Fibroblast of skin of right quadriceps (primary cell): ENCODE data around the gene SRD5A2.

Experiments used
- DNase-seq: peaks from one replicate; pipeline ENCODE4 v3.0.0-alpha.2; 2013

SRD5A2 gene, protein sequence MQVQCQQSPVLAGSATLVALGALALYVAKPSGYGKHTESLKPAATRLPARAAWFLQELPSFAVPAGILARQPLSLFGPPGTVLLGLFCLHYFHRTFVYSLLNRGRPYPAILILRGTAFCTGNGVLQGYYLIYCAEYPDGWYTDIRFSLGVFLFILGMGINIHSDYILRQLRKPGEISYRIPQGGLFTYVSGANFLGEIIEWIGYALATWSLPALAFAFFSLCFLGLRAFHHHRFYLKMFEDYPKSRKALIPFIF

DNA sequence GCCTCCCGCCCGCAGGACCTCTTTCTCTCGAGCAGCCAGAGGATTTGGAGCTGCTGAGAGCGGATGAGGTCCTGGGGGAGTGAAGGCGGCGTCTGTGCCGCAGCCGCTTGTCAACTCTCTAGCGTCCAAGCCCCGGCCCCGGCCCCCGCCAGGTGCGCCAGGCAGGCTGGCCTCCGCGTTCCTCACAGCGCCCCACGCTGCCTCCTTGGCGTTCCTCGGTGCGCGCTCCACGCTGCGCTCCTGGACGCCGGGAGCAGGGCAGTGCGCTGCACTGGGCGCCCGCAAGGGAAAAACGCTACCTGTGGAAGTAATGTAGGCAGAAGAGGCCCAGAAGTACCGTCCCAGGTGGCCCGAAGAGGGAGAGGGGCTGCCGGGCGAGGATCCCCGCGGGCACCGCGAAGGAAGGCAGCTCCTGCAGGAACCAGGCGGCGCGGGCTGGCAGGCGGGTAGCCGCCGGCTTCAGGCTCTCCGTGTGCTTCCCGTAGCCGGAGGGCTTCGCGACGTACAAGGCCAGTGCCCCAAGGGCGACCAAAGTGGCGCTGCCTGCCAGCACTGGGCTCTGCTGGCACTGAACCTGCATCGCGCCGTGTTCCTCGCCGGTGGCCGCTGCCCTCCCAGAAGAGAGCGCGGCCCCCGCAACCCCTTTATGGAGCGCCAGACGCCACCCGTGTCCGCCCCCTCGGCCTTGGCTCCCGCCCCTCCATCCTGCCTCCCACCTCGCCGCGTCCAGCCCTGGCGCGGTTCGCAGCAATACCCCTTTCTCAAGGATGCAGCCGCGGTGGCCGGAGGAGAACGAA, at the start of gene SRD5A2:
SRD5A2 (minus strand) TSS at position 618 of the 797 bp plus-strand sequence; CDS start at position 580, 38 bp downstream.
- DNase-seq, result no peak

DNA sequence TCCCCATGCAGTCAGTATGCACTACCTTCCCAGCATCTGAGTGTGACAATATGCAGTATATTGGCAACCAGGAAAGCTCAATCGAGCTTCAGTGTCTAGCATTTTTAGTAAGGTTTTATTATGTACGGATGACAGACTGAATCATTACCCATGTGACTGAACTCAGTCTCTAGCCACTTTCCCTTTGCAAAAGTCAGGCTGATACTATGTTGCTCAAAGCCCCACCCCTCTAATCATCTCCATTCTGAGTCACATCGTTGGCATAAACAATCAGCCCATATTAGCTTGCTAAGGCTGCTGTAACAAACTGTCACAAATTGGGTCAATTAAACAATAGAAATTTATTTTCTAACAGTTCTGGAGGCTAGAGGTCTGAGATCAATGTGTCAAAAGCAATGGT, 25.8 kb upstream of the SRD5A2 start:
- DNase-seq, result no peak

DNA sequence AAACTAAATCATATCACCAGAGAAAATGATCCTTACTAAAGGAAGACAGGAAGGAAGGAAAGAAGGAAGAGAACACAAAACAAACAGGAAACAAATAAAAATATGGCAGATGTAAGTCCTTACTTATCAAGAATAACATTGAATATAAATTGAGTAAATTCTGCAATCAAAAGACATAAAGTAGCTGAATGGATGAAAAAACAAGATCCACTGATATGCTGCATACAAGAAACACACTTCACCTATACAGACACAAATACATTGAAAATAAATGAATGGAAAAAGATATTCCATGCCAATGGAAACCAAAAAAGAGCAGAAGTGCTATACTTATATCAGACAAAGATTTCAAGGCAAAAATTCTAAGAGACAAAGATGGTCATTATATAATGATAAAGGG, 18.0 kb upstream of the SRD5A2 start:
- no peak for DNase-seq

GRCh38 chr2:31586230-31586629, 5.5 kb upstream of the SRD5A2 start:
- DNase-seq, result no peak

DNA sequence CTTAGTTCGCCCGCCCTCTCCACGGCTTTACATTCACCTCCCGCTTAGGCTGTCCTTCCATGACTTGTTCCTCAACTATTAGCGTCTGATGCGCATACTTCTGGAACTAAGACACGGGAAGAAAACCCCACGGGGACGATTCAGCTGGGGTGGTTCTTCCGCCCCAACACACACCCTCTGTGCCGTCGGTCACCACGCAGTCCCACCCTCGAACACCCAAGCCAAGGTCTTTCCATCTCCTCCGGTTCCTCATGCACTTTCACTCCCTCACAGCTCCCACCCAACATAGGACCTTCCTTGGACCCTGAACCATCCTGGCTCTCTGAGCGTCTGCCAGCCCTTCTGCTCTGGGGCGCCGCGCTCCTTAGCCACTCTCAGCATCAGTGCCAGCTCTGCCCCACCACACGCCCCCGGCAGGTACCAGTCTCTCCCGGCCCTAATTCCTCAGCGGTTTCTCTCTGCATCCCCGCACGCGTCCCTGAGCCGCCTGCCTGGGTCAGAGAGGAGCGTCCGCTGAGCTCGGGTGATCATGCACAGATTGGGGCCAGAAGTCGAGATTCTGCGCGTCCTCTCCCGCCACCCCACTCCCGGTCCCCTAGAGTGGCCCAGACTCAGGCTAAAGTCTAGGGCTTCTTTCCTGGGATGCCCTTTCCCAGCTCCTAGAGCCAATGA, 522 bp upstream of the SRD5A2 start:
- no peak for DNase-seq

DNA sequence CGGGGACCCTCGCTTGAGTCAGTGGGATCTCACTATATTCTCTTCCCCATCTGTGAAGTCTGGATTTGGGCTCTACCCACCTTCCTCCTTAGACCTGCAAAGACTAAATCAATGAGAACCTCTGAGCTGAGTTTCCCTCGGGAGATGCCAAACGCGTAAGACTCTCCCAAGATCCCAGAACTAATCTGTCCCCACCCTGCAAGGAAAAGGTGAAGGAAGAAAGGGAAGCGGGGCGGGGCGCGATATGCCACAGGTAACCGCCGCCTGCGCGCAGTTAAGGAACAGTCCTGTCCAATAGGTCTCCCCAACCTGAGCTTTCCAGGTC, 780 bp downstream of the SRD5A2 start:
- no peak for DNase-seq

- DNase-seq, result no peak
Observed at GRCh38 chr2:31578316-31578715, 2.4 kb downstream of the SRD5A2 start.

DNA sequence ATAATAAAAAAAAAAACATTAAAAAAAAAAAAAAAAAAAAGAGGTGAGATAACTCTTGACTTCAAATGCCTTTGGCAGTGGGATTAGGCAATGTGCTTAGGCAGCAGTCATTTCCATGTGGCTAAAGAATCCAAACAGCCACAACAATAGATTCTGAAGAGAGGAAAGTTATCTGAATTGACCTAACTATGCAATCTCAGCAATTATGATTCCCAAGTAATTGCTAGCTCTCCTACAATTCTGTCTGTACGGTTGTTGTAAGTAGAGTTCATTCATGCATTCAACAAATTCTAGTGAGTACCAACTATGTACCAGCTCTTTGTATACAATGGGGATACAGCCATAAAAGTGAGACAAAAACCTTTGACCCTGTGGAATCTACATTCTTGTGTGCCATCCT, 3.6 kb downstream of the SRD5A2 start:
- no peak for DNase-seq

GRCh38 chr2:31568585-31569201, 12.0 kb downstream of the SRD5A2 start:
- DNase-seq, result no peak

DNA sequence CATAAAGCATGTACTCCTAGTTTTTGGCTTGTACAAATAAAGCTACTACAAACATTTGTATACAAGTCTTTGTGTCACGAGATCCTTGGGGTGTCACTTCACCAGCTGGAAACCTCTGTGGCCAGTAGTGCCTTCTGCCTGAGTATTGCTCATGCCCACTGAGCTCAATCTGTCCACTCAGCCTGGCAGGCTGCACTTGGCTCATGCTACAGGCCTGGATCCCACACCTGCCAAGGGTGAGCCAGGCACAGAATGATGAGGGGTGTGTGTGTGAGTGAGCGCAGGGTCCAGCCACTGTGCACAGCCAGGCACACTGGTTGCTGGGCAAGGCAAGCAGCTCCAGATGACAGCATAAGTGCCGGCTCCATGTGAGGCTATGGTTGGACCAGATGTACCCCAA, 13.1 kb downstream of the SRD5A2 start:
- DNase-seq, result no peak

GRCh38 chr2:31563273-31563839, 17.4 kb downstream of the SRD5A2 start:
- no peak for DNase-seq

DNA sequence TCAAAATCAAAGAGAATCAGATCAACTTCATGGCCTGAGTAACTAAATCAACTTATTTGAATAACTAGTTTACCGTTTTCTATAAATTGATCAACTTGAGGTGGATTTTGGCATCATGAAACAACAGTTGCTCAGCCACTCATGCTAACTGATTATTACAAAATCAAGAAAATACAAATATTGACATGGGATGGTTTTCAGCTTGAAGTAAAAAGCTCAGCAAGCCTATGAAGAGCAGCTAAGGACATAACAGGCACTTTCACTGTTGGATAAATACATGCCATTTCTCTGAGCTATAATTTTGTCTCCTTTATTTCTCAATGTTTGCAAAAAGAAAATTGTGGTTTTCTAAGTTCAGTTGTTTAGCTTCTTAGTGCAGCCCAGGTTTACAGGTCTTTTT, 18.9 kb downstream of the SRD5A2 start:
- no peak for DNase-seq

GRCh38 chr2:31558401-31559295, 22.1 kb downstream of the SRD5A2 start:
- peak; percentile 50 for DNase-seq

DNA sequence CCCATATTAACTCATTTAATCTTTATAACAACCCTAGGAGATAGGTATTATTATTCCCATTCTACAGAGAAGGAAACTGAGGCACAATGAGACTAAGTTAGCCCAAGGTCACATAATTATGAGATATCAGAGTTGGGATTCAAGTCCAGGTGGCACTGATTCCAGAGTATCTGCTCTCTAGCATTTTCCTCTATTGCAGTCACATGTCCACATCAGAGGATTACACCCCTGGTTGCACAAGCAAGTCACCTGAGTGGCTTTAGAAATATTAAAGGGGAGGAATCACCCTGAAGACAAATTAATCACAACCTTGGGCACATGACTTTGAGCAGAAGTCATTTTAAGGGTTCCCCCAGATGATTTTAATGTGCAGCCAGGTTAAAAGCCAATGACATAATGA, 23.8 kb downstream of the SRD5A2 start:
- no peak for DNase-seq

GRCh38 chr2:31555967-31556706, 24.6 kb downstream of the SRD5A2 start:
- DNase-seq, result no peak

GRCh38 chr2:31553362-31553761, 27.4 kb downstream of the SRD5A2 start:
- DNase-seq, result no peak

DNA sequence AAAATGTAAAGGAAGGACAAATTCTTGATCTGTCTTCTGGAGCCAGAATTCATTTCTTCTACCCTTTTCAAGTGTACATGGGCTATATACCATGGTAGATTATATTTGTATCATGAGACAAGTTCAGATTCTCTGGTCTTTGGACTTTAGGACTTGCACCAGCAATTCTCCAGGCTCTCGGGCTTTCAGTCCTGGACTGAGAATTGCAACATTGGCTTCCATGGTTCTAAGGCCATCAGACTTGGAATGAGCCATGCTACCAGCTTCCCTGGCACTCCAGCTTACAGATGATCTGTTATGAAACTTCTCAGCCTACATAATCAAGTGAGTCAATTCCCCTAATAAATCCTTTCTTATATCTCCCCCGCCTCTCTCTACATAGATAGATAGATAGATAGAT, 33.3 kb downstream of the SRD5A2 start:
- DNase-seq, result no peak

DNA sequence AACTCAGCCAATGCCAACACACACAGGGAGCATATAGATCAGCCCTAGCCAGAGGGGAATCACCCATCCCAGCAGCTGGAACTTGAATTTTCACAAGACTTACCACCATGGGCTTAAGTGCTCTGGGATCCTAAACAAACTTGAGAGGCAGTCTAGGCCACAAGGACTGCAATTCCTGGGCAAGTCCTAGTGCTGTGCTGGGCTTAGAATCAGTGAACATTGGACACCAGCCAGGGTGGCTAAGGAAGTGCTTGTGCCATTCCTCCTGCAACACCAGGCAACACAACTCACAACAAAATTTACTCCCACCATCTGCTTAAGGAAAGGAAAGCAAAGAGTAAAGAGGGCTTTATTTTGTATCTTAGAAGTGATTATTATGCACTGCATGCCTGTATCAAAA, 38.9 kb downstream of the SRD5A2 start:
- no peak for DNase-seq

DNA sequence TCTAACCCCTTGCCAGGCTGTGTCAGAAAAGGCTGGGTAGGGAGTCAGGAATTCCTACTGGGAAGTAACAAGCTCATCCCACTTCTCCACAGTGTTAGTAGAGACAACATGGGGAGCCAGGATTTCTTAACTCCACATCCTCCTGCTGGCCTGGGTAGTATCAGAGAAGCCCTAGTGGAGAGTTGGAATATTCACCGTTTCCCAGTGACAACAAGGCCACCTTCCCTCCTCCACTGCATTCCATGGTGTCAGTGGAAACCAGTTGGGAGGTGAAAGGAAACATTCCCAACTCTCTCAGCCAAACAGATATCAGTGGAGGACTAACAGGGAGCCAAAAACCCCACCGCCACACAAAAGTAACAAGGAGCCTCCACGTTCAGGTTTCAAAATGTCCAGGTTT, 41.2 kb downstream of the SRD5A2 start:
- DNase-seq, result no peak

DNA sequence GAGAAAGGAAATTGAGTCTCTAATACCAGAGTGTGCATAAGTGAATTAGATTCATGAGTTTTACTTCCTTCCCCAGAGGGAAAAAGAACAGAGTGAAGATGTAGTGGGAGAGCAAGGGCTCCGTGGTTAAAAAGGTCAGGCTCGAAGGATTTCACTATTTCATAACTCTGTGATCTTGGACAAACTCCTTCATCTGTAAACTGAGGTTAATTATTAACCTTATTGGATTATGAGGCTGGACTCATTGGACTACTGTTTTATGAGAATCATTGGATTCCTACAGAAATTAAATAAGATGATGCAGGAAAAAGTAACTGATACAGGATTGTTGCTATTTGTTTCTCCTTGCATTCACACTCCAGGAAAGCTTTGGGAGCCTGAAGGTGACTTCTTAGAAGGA, 45.0 kb downstream of the SRD5A2 start:
- DNase-seq, result no peak

GRCh38 chr2:31534636-31535035, 46.1 kb downstream of the SRD5A2 start:
- no peak for DNase-seq

- no peak for DNase-seq
Observed at GRCh38 chr2:31533036-31533435, 47.7 kb downstream of the SRD5A2 start.
